Left lung (tissue), 10 donors: ENCODE measurements around the gene CYSLTR2. TPM values are rescaled to one million over a fixed set of nuclear protein-coding genes. Genes with fewer than 3 reads are reported as not detected.
"Not testable (repeated sequence)": the region's sequence is repeated elsewhere in the genome, so short reads cannot be mapped to it uniquely, and the experiment has no call there.

Experiments used
- ATAC-seq: fragments of 200-7000 bp; cut with Tn5 transposase; one replicate; pipeline ENCODE4 v1.9.1; 2020; ENCODE audit warnings: moderate library complexity
- DNase-seq, 4 donors: peaks; one replicate each; pipeline ENCODE4 v3.0.0-alpha.2; 2013 to 2020
- H3K27ac ChIP-seq, 2 donors: fragments of 200-600 bp; sonication (generic) in 1 of 2; one replicate each; pipeline versions ENCODE4 v1.5.0 to v1.8.0; 2020 to 2021
- H3K27me3 ChIP-seq, 2 donors: fragments of 200-600 bp; sonication (generic) in 1 of 2; one replicate each; pipeline versions ENCODE4 v1.5.0 to v1.8.0; 2020 to 2021
- H3K36me3 ChIP-seq, 2 donors: fragments of 200-600 bp; sonication (generic) in 1 of 2; one replicate each; pipeline versions ENCODE4 v1.5.0 to v1.8.0; 2020 to 2021
- H3K4me1 ChIP-seq, 2 donors: fragments of 200-600 bp; one replicate each; pipeline ENCODE4 v1.8.0; 2021
- H3K4me3 ChIP-seq, 2 donors: fragments of 200-600 bp; sonication (generic) in 1 of 2; one replicate each; pipeline versions ENCODE4 v1.5.0 to v1.8.0; 2020 to 2021; ENCODE audit warnings: mild to moderate bottlenecking in 1 of 2
- H3K9me3 ChIP-seq, 2 donors: fragments of 200-600 bp; sonication (generic) in 1 of 2; one replicate each; pipeline versions ENCODE4 v1.5.0 to v1.8.0; 2020 to 2021
- intact Hi-C, 2 donors: fragments of 100-400 bp; cut with DNase I; formaldehyde crosslinking; loops; one replicate each; pipeline versions ENCODE4 v1.11.2 to v1.14.2; 2022
- polyA plus RNA-seq, 6 donors: library from polyadenylated mRNA; unstranded; fragments of 120-200 nt; gene quantifications; one replicate each; pipeline ENCODE4 v1.2.1, GENCODE V29; 2013; ENCODE audit not compliant: insufficient read length in 6 of 6
- total RNA-seq, 2 donors: library from RNA; stranded (reverse); fragmentation: NEBNext Ultra II Directional; extraction: Animal tissue kit (Norgen Biotek cat#: 25700); gene quantifications; one replicate each; pipeline ENCODE4 v1.2.1, GENCODE V29; 2021
- TF ChIP-seq, protein P1 (sequence below), 2 donors: fragments of 200-600 bp; sonication (generic) in 1 of 2; IDR thresholded peaks; one replicate each; pipeline versions ENCODE4 v1.5.0 to v1.8.0; 2021; ENCODE audit warnings: antibody characterized with exemption in 2 of 2
- donor health status: DM: no; HTN: yes; CAD: no.
- donor health status: DM: no; HTN: no; CAD: no.

Gene CYSLTR2
- total and polyA plus RNA-seq, 8 donors = 0.21 to 1.2 (median 0.37) TPM

DNA sequence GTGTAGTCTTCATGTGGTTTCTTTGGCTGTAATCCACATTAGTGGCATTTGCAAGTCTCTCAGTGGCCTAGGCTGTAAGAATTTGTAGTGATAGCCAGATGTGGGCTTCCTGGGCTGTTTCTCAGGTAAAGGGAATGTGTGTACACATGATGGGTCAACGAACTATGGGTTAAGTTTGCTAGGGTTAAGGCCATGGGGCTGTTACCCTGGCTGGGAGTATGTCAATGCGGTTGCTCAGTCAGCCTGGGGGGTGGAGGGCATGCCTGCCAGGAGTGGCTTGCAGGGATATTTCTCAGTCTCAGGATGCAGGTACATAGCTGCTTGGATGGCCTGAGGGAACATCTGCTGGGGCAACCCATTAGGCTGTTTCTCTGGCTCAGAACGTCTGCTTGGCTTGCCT, 13.4 kb downstream of the CYSLTR2 start:
- peaks cover 0 to 60% of the 10 kb centered on the region in 2 donors for H3K9me3 ChIP-seq
- no peaks in the 10 kb centered on the region for H3K27me3 ChIP-seq
- no peaks in the 10 kb centered on the region for H3K4me1 ChIP-seq
- H3K27ac ChIP-seq = no peak overlapping the region
- DNase-seq = no peak
- no peaks in the 10 kb centered on the region for H3K36me3 ChIP-seq
- TF ChIP-seq, protein P1, sequence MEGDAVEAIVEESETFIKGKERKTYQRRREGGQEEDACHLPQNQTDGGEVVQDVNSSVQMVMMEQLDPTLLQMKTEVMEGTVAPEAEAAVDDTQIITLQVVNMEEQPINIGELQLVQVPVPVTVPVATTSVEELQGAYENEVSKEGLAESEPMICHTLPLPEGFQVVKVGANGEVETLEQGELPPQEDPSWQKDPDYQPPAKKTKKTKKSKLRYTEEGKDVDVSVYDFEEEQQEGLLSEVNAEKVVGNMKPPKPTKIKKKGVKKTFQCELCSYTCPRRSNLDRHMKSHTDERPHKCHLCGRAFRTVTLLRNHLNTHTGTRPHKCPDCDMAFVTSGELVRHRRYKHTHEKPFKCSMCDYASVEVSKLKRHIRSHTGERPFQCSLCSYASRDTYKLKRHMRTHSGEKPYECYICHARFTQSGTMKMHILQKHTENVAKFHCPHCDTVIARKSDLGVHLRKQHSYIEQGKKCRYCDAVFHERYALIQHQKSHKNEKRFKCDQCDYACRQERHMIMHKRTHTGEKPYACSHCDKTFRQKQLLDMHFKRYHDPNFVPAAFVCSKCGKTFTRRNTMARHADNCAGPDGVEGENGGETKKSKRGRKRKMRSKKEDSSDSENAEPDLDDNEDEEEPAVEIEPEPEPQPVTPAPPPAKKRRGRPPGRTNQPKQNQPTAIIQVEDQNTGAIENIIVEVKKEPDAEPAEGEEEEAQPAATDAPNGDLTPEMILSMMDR (IDR thresholded peaks at IDR 0.05) = no peak
- ATAC-seq = no peak
- H3K4me3 ChIP-seq = no peak overlapping the region
- intact Hi-C loops = no loop called here

DNA sequence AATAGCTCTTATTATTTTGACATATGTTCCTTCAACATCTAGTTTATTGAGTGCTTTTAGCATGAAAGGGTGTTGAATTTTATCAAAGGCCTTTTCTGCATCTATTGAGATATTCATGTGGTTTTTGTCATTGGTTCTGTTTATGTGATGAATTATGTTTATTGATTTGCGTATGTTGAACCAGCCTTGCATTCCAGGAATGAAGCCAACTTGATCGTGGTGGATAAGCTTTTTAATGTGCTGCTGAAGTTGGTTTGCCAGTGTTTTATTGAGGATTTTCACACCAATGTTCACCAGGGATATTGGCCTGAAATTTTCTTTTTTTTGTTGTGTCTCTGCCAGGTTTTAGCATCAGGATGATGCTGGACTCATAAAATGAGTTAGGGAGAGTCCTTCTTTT, 17.7 kb downstream of the CYSLTR2 start:
- ATAC-seq, DNase-seq, H3K4me3 ChIP-seq, H3K27me3 ChIP-seq, H3K27ac ChIP-seq, intact Hi-C loops, H3K4me1 ChIP-seq, H3K36me3 ChIP-seq: not testable (repeated sequence)
- peaks cover 0 to 39% of the 10 kb centered on the region in 2 donors for H3K9me3 ChIP-seq

GRCh38 chr13:48675247-48675646, 21.5 kb downstream of the CYSLTR2 start:
- TF ChIP-seq, protein P1 (IDR thresholded peaks at IDR 0.05) = no peak
- no peaks in the 10 kb centered on the region for H3K27me3 ChIP-seq
- no peak overlapping the region for H3K4me3 ChIP-seq
- intact Hi-C loops = no loop called here
- peaks cover 0 to 18% of the 10 kb centered on the region in 2 donors for H3K9me3 ChIP-seq
- H3K36me3 ChIP-seq = no peaks in the 10 kb centered on the region
- ATAC-seq (no peak), DNase-seq (no peak)
- H3K27ac ChIP-seq = no peak overlapping the region
- peaks cover 0 to 10% of the 10 kb centered on the region in 2 donors for H3K4me1 ChIP-seq

GRCh38 chr13:48678316-48678715, 24.6 kb downstream of the CYSLTR2 start:
- Histone ChIP-seq H3K36me3 (no peaks in the 10 kb centered on the region), H3K4me3 (no peak overlapping the region), H3K27ac (no peak overlapping the region), H3K4me1 (peaks cover 0 to 17% of the 10 kb centered on the region in 2 donors), H3K27me3 (no peaks in the 10 kb centered on the region), H3K9me3 (no peaks in the 10 kb centered on the region)
- intact Hi-C loops = no loop called here
- DNase-seq (no peak), ATAC-seq (no peak)
- TF ChIP-seq, protein P1 (IDR thresholded peaks at IDR 0.05) = no peak

- Histone ChIP-seq H3K36me3 (no peaks in the 10 kb centered on the region), H3K27ac (no peak overlapping the region), H3K4me1 (peaks cover 0 to 17% of the 10 kb centered on the region in 2 donors), H3K9me3 (no peaks in the 10 kb centered on the region), H3K27me3 (no peaks in the 10 kb centered on the region), H3K4me3 (no peak overlapping the region)
- ATAC-seq = no peak
- TF ChIP-seq, protein P1 (IDR thresholded peaks at IDR 0.05) = no peak
- intact Hi-C loops = no loop called here
- DNase-seq = no peak
Measured at GRCh38 chr13:48679941-48680680, 26.4 kb downstream of the CYSLTR2 start.
